H9 (cell line): ENCODE measurements around the gene OR1M1. TPM values are rescaled to one million over a fixed set of nuclear protein-coding genes. Genes with fewer than 3 reads are reported as not detected.
A peak's percentile ranks its signal among the peaks of the same experiment; 100 is the strongest.

Experiments
- DNase-seq: peaks from one replicate; pipeline ENCODE4 v3.0.0-alpha.2; 2017
- H2AFZ ChIP-seq: one replicate; pipeline ENCODE4 v1.6.1; 2013; ENCODE audit warnings: mild to moderate bottlenecking, low read length, control low read depth, moderate library complexity
- H2AK5ac ChIP-seq: 2 replicates; pipeline ENCODE4 v1.6.1; 2013; ENCODE audit warnings: low read length, control low read depth, mixed read lengths; ENCODE audit not compliant: insufficient read length
- H2BK120ac ChIP-seq: one replicate; pipeline ENCODE4 v1.6.1; 2013; ENCODE audit warnings: low read depth, mild to moderate bottlenecking, low read length, control low read depth, inconsistent platforms; ENCODE audit not compliant: poor library complexity, severe bottlenecking
- H2BK12ac ChIP-seq: 2 replicates; pipeline ENCODE4 v1.6.1; 2013; ENCODE audit warnings: low read length, control low read depth, mixed read lengths, low read depth; ENCODE audit not compliant: insufficient read length
- H2BK15ac ChIP-seq: 2 replicates; pipeline ENCODE4 v1.6.1; 2013; ENCODE audit warnings: low read depth, low read length, control low read depth
- H2BK20ac ChIP-seq: one replicate; pipeline ENCODE4 v1.6.1; 2013; ENCODE audit warnings: low read depth, mild to moderate bottlenecking, low read length, control low read depth, inconsistent platforms; ENCODE audit not compliant: poor library complexity, severe bottlenecking
- H2BK5ac ChIP-seq: 2 replicates; pipeline ENCODE4 v1.6.1; 2013; ENCODE audit warnings: low read length, control low read depth, mixed read lengths; ENCODE audit not compliant: insufficient read length
- H3K14ac ChIP-seq: 2 replicates; pipeline ENCODE4 v1.6.1; 2013; ENCODE audit warnings: low read length, control low read depth; ENCODE audit not compliant: insufficient read depth
- H3K18ac ChIP-seq: 2 replicates; pipeline ENCODE4 v1.6.1; 2013; ENCODE audit warnings: low read depth, mild to moderate bottlenecking, mixed read lengths, low read length, control low read depth; ENCODE audit not compliant: insufficient read length
- H3K23ac ChIP-seq: 2 replicates; pipeline ENCODE4 v1.6.1; 2013; ENCODE audit warnings: low read length, control low read depth, mixed read lengths, low read depth; ENCODE audit not compliant: insufficient read length
- H3K23me2 ChIP-seq: 2 replicates; pipeline ENCODE4 v1.6.1; 2013; ENCODE audit warnings: low read depth, mild to moderate bottlenecking, mixed read lengths, low read length, control low read depth; ENCODE audit not compliant: insufficient read length, poor library complexity, severe bottlenecking
- H3K27ac ChIP-seq: 2 replicates; pipeline ENCODE4 v1.5.1; 2013; ENCODE audit warnings: low read length, control low read depth, mixed read lengths, low read depth; ENCODE audit not compliant: insufficient read length
- H3K27me3 ChIP-seq: 2 replicates; pipeline ENCODE4 v1.6.1; 2013; ENCODE audit warnings: low read length, control low read depth, inconsistent platforms; ENCODE audit not compliant: insufficient read depth
- H3K4ac ChIP-seq: 2 replicates; pipeline ENCODE4 v1.6.1; 2013; ENCODE audit warnings: low read depth, mild to moderate bottlenecking, control low read depth, inconsistent platforms, low read length, moderate library complexity
- H3K4me1 ChIP-seq: 2 replicates; pipeline ENCODE4 v1.6.1; 2013; ENCODE audit warnings: low read length, control low read depth, inconsistent platforms; ENCODE audit not compliant: insufficient read depth
- H3K4me2 ChIP-seq: 2 replicates; pipeline ENCODE4 v1.6.1; 2013; ENCODE audit warnings: low read length, control low read depth, mixed read lengths; ENCODE audit not compliant: insufficient read length, insufficient read depth
- H3K56ac ChIP-seq: 2 replicates; pipeline ENCODE4 v1.6.1; 2013; ENCODE audit warnings: low read depth, mild to moderate bottlenecking, mixed read lengths, low read length, control low read depth; ENCODE audit not compliant: insufficient read length
- H3K79me1 ChIP-seq: 2 replicates; pipeline ENCODE4 v1.6.1; 2013; ENCODE audit warnings: low read depth, mild to moderate bottlenecking, moderate library complexity, low read length, control low read depth, inconsistent platforms; ENCODE audit not compliant: insufficient read depth, poor library complexity, severe bottlenecking
- H3K79me2 ChIP-seq: 2 replicates; pipeline ENCODE4 v1.6.1; 2013; ENCODE audit warnings: low read length, control low read depth, inconsistent platforms; ENCODE audit not compliant: insufficient read depth
- H3K9ac ChIP-seq: 2 replicates; pipeline ENCODE4 v1.6.1; 2013; ENCODE audit warnings: low read length, control low read depth, mixed read lengths; ENCODE audit not compliant: insufficient read length; ENCODE audit errors: extremely low read depth
- H3K9me3 ChIP-seq: one replicate; pipeline ENCODE4 v1.6.1; 2013; ENCODE audit warnings: low read depth, low read length, inconsistent platforms; ENCODE audit not compliant: control insufficient read depth
- H3T11ph ChIP-seq: one replicate; pipeline ENCODE4 v1.6.1; 2013; ENCODE audit warnings: mild to moderate bottlenecking, low read length, control low read depth, inconsistent platforms
- H4K20me1 ChIP-seq: one replicate; pipeline ENCODE4 v1.6.1; 2013; ENCODE audit not compliant: control insufficient read depth, insufficient read length, insufficient read depth
- H4K5ac ChIP-seq: 2 replicates; pipeline ENCODE4 v1.6.1; 2013; ENCODE audit warnings: low read depth, mild to moderate bottlenecking, mixed read lengths, low read length, control low read depth; ENCODE audit not compliant: insufficient read length
- H4K8ac ChIP-seq: replicated peaks from 2 replicates; pipeline ENCODE4 v1.6.1; 2013; ENCODE audit warnings: low read length, control low read depth, mixed read lengths, low read depth; ENCODE audit not compliant: insufficient read length
- H4K91ac ChIP-seq: 2 replicates; pipeline ENCODE4 v1.6.1; 2013; ENCODE audit warnings: low read depth, mild to moderate bottlenecking, moderate library complexity, mixed read lengths, low read length, control low read depth; ENCODE audit not compliant: insufficient read length
- H3K27ac Mint-ChIP-seq, 3 experiments: 2 replicates in 2 of 3; 3 replicates in 1 of 3; pipeline ENCODE4 v1.8.0; 2020 to 2021; ENCODE audit warnings: mixed read lengths in 3 of 3, mild to moderate bottlenecking in 1 of 3, moderate library complexity in 1 of 3
- H3K27me3 Mint-ChIP-seq: 2 replicates; pipeline ENCODE4 v1.8.0; 2021; ENCODE audit warnings: low read depth, mild to moderate bottlenecking, moderate library complexity, mixed read lengths
- H3K36me3 Mint-ChIP-seq, 3 experiments: 2 replicates in 2 of 3; 3 replicates in 1 of 3; pipeline ENCODE4 v1.8.0; 2020 to 2021; ENCODE audit warnings: low read depth in 3 of 3, mixed read lengths in 3 of 3; ENCODE audit not compliant: insufficient read depth in 1 of 3
- H3K4me1 Mint-ChIP-seq, 2 experiments: 2 replicates each; pipeline ENCODE4 v1.8.0; 2020; ENCODE audit warnings: mixed read lengths in 2 of 2
- H3K4me3 Mint-ChIP-seq, 2 experiments: 2 replicates in 1 of 2; 3 replicates in 1 of 2; pipeline ENCODE4 v1.8.0; 2020 to 2021; ENCODE audit warnings: mild to moderate bottlenecking in 2 of 2, mixed read lengths in 2 of 2, moderate library complexity in 1 of 2
- H3K9me3 Mint-ChIP-seq, 2 experiments: 2 replicates in 1 of 2; 3 replicates in 1 of 2; pipeline ENCODE4 v1.8.0; 2020; ENCODE audit warnings: mild to moderate bottlenecking in 2 of 2, mixed read lengths in 2 of 2, moderate library complexity in 1 of 2
- CTCF ChIP-seq: fragments of 200-600 bp; sonication (generic); conservative IDR thresholded peaks from 3 replicates; pipeline ENCODE4 v1.8.0; 2021; ENCODE audit warnings: antibody characterized with exemption, mild to moderate bottlenecking
- WGBS: extraction: QIAGEN DNeasy Blood & Tissue Kit; methylation state at CpG from one replicate; pipeline ENCODE4 v1.1.7; 2013; ENCODE audit warnings: missing lambda C conversion rate, low lambda C conversion rate, mixed read lengths; ENCODE audit not compliant: insufficient read length; ENCODE audit errors: extremely low coverage; 5-methylcytosine and 5-hydroxymethylcytosine counted together
- total RNA-seq: library from RNA; stranded (reverse); gene quantifications from 2 replicates; pipeline ENCODE4 v1.2.1, GENCODE V29; 2021

Gene OR1M1
- total RNA-seq, 1 experiment from 2014 or later = not detected

- no peak for TF ChIP-seq CTCF
- H3K27me3 Mint-ChIP-seq = no peaks in the 10 kb centered on the region
- H3K14ac ChIP-seq = no peak overlapping the region; the same call in 1 of the 2 replicates
- H2BK12ac ChIP-seq = no peak overlapping the region
- H3K4ac ChIP-seq = no peak overlapping the region
- no peak overlapping the region for H2AFZ ChIP-seq
- no peak overlapping the region for H2AK5ac ChIP-seq
- no peak overlapping the region for H2BK20ac ChIP-seq
- H3K4me3 Mint-ChIP-seq = peak overlapping the region in 1 of 2 experiments; percentile 12; a peak in 1 of 5 replicates
- H3K4me1 Mint-ChIP-seq = peaks cover 27 to 35% of the 10 kb centered on the region in 2 experiments
- peak; percentile 38 for DNase-seq
- WGBS = no CpG with 5 or more reads among the region's 6 CpGs
- H3K4me2 ChIP-seq = peak overlapping the region; percentile 32
- H3K36me3 Mint-ChIP-seq = no peaks in the 10 kb centered on the region
- no peak overlapping the region for H4K8ac ChIP-seq
- no peaks in the 10 kb centered on the region for H3K23me2 ChIP-seq
- H3K27ac Mint-ChIP-seq = peak overlapping the region; percentile 24 to 91 (median 87); a peak in 6 of 7 replicates
- no peaks in the 10 kb centered on the region for H4K20me1 ChIP-seq
- peaks cover 4% of the 10 kb centered on the region; the same call in 1 of the 2 replicates for H3K4me1 ChIP-seq
- no peak overlapping the region for H3K9ac ChIP-seq
- no peaks in the 10 kb centered on the region for H3K27me3 ChIP-seq
- no peak overlapping the region for H2BK5ac ChIP-seq
- H3K23ac ChIP-seq = no peak overlapping the region
- H3K79me2 ChIP-seq = no peaks in the 10 kb centered on the region
- no peaks in the 10 kb centered on the region for H3K79me1 ChIP-seq
- H3K27ac ChIP-seq = peak overlapping the region; percentile 51
- H4K91ac ChIP-seq = no peak overlapping the region
- H3K56ac ChIP-seq = no peak overlapping the region
- no peak overlapping the region for H3K18ac ChIP-seq
- H3T11ph ChIP-seq = no peak overlapping the region
- no peak overlapping the region for H2BK15ac ChIP-seq
- H2BK120ac ChIP-seq = no peak overlapping the region
- H3K9me3 Mint-ChIP-seq = no peaks in the 10 kb centered on the region; a peak in 1 of 5 replicates
- no peaks in the 10 kb centered on the region for H3K9me3 ChIP-seq
- no peak overlapping the region for H4K5ac ChIP-seq
Measured at GRCh38 chr19:9073806-9074205, 13.1 kb upstream of the OR1M1 start.
